A549 treated with GW870086 at 1 μM for 4 hours (cell line): ENCODE data around the gene SSTR4. TPM values are rescaled to one million over a fixed set of nuclear protein-coding genes. Genes with fewer than 3 reads are reported as not detected.

Experiments
- total RNA-seq: library from RNA; stranded (reverse); fragments of 200-300 nt; extraction: Qiagen RNA extraction; gene quantifications from 5 replicates; pipeline ENCODE4 v1.2.3, GENCODE V29; 2022; ENCODE audit warnings: low read depth

SSTR4 gene, protein sequence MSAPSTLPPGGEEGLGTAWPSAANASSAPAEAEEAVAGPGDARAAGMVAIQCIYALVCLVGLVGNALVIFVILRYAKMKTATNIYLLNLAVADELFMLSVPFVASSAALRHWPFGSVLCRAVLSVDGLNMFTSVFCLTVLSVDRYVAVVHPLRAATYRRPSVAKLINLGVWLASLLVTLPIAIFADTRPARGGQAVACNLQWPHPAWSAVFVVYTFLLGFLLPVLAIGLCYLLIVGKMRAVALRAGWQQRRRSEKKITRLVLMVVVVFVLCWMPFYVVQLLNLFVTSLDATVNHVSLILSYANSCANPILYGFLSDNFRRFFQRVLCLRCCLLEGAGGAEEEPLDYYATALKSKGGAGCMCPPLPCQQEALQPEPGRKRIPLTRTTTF
- 0.12 to 0.26 TPM (median 0.19 TPM) in 5 replicates for total RNA-seq

GRCh38 chr20:23034721-23035671 lies at the start of gene SSTR4:
Gene SSTR4 (plus strand): TSS chr20:23035312. CDS start chr20:23035484, 172 bp downstream.

GRCh38 chr20:23049201-23050075 lies 14.3 kb downstream of the SSTR4 start, which contains the start of gene THBD:
Gene THBD (minus strand): TSS chr20:23049672. CDS start chr20:23049504, 168 bp downstream.

GRCh38 chr20:23086056-23086566 lies 51.0 kb downstream of the SSTR4 start, which contains the start of gene CD93:
Gene CD93 (minus strand): TSS chr20:23086324. CDS start chr20:23086192, 132 bp downstream.

Other genes starting within 250 kb of the SSTR4 start
- gene THBD, start 14.4 kb downstream of the SSTR4 start, total RNA-seq, result 47.1 to 57.7 TPM (median 50.6 TPM) in 5 replicates
- gene CD93, start 51.0 kb downstream of the SSTR4 start, total RNA-seq, result 0.02 to 0.03 TPM in 2 of 5 replicates, not detected in the others